NB4 (cell line): ENCODE measurements around the gene BICRA.

Source experiments
- MAX ChIP-seq: IDR thresholded peaks from 2 replicates; pipeline ENCODE4 v1.6.1; 2011; ENCODE audit warnings: low read depth, low read length
- MYC ChIP-seq: IDR thresholded peaks from 2 replicates; pipeline ENCODE4 v1.6.1; 2011; ENCODE audit warnings: low read depth, low read length
- POLR2A ChIP-seq: IDR thresholded peaks from 2 replicates; pipeline ENCODE4 v1.6.1; 2011; ENCODE audit warnings: mild to moderate bottlenecking; ENCODE audit not compliant: insufficient read length; ENCODE audit errors: extremely low read depth
- TF ChIP-seq, protein P1 (sequence below): IDR thresholded peaks from one replicate; pipeline ENCODE4 v1.5.1; 2012; ENCODE audit warnings: low read depth, low read length

GRCh38 chr19:47680858-47681332 is 72.0 kb downstream of the BICRA start:
- TF ChIP-seq, protein P1, sequence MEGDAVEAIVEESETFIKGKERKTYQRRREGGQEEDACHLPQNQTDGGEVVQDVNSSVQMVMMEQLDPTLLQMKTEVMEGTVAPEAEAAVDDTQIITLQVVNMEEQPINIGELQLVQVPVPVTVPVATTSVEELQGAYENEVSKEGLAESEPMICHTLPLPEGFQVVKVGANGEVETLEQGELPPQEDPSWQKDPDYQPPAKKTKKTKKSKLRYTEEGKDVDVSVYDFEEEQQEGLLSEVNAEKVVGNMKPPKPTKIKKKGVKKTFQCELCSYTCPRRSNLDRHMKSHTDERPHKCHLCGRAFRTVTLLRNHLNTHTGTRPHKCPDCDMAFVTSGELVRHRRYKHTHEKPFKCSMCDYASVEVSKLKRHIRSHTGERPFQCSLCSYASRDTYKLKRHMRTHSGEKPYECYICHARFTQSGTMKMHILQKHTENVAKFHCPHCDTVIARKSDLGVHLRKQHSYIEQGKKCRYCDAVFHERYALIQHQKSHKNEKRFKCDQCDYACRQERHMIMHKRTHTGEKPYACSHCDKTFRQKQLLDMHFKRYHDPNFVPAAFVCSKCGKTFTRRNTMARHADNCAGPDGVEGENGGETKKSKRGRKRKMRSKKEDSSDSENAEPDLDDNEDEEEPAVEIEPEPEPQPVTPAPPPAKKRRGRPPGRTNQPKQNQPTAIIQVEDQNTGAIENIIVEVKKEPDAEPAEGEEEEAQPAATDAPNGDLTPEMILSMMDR, result no peak
- no peak for TF ChIP-seq MYC
- no peak for TF ChIP-seq POLR2A
- TF ChIP-seq MAX, result no peak
